Mesodermal cell (in vitro differentiated cells): Measurements from ENCODE around the gene TLCD2.
"Not testable (repeated sequence)": the region's sequence is repeated elsewhere in the genome, so short reads cannot be mapped to it uniquely, and the experiment has no call there.

Experiments
- H3K27ac ChIP-seq: 2 replicates; pipeline ENCODE4 v1.7.0; 2013; ENCODE audit warnings: mild to moderate bottlenecking, low read depth, low read length, moderate library complexity; ENCODE audit not compliant: severe bottlenecking
- H3K36me3 ChIP-seq: 2 replicates; pipeline ENCODE4 v1.7.1; 2013; ENCODE audit warnings: mild to moderate bottlenecking, low read length, moderate library complexity; ENCODE audit not compliant: control insufficient read depth, insufficient read depth
- H3K4me1 ChIP-seq: one replicate; pipeline ENCODE4 v1.7.1; 2013; ENCODE audit warnings: mild to moderate bottlenecking, low read length; ENCODE audit not compliant: insufficient read depth, control insufficient read depth, poor library complexity, severe bottlenecking
- H3K4me3 ChIP-seq: 2 replicates; pipeline ENCODE4 v1.7.0; 2013; ENCODE audit warnings: low read length, control low read depth, mild to moderate bottlenecking; ENCODE audit not compliant: insufficient read depth, poor library complexity, severe bottlenecking; ENCODE audit errors: extremely low read depth
- H3K9me3 ChIP-seq: 2 replicates; pipeline ENCODE4 v1.7.1; 2013; ENCODE audit warnings: mild to moderate bottlenecking, low read length, moderate library complexity; ENCODE audit not compliant: control insufficient read depth
- WGBS, 2 experiments: methylation state at CpG; one replicate each; pipeline ENCODE4 v1.1.5; 2013; ENCODE audit warnings: missing lambda C conversion rate in 2 of 2; ENCODE audit not compliant: insufficient coverage in 2 of 2; 5-methylcytosine and 5-hydroxymethylcytosine counted together

TLCD2 gene

DNA sequence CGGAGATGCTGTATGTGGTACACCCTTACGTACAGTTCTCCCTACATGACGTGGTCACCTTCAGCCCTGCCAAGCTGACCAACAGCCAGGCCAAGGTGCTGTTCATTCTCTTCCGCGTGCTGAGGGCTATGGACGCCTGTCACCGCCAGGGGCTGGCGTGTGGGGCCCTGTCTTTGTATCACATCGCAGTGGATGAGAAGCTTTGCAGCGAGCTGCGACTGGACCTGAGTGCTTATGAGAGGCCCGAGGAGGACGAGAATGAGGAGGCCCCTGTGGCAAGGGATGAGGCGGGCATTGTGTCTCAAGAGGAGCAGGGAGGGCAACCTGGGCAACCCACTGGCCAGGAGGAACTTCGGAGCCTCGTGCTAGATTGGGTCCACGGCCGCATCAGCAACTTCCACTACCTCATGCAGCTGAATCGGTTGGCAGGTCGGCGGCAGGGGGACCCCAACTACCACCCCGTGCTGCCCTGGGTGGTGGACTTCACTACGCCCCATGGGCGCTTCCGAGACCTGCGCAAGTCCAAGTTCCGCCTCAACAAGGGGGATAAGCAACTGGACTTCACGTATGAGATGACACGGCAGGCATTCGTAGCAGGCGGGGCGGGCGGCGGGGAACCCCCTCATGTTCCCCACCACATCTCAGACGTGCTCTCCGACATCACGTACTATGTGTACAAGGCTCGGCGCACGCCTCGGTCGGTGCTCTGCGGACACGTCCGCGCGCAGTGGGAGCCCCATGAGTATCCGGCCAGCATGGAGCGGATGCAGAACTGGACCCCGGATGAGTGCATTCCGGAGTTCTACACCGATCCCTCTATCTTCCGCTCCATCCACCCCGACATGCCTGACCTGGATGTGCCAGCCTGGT, 15.7 kb upstream of the TLCD2 start:
- no peak overlapping the region for H3K27ac ChIP-seq
- H3K4me3 ChIP-seq: no peak overlapping the region
- peaks cover 10% of the 10 kb centered on the region for H3K4me1 ChIP-seq
- no peaks in the 10 kb centered on the region for H3K9me3 ChIP-seq
- 96 to 97% methylated on average over 49 to 54 of the region's 54 CpGs for WGBS, 2 experiments
- peaks cover 9% of the 10 kb centered on the region for H3K36me3 ChIP-seq

DNA sequence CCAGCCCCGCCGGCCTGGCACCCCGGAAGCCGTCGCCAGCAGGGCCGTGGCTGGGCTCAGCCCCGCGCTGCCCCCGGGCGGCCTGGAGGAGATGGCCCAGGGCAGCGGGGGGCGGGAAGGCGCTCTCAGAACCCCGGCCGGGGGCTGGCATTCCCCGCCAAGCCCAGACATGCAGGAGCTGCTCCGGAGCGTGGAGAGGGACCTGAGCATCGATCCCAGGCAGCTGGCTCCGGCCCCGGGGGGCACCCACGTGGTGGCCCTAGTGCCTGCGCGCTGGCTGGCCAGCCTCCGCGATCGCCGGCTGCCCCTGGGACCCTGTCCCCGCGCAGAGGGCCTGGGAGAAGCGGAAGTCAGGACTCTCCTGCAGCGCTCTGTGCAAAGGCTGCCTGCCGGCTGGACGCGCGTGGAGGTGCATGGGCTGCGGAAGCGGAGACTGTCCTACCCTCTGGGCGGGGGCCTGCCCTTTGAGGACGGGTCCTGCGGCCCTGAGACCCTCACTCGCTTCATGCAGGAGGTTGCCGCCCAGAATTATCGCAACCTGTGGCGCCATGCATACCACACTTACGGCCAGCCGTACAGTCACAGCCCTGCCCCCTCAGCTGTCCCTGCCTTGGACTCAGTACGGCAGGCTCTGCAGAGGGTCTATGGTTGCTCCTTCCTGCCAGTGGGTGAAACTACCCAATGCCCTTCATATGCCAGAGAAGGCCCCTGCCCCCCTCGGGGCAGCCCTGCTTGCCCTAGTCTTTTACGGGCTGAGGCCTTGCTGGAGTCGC, 14.9 kb upstream of the TLCD2 start:
- Histone ChIP-seq H3K36me3 (peaks cover 9% of the 10 kb centered on the region), H3K4me1 (peaks cover 10% of the 10 kb centered on the region), H3K27ac (peak overlapping the region; percentile 67), H3K4me3 (peak overlapping the region; percentile 44), H3K9me3 (no peaks in the 10 kb centered on the region)
- WGBS, 2 experiments: 33 to 35% methylated on average over 41 to 50 of the region's 51 CpGs

DNA sequence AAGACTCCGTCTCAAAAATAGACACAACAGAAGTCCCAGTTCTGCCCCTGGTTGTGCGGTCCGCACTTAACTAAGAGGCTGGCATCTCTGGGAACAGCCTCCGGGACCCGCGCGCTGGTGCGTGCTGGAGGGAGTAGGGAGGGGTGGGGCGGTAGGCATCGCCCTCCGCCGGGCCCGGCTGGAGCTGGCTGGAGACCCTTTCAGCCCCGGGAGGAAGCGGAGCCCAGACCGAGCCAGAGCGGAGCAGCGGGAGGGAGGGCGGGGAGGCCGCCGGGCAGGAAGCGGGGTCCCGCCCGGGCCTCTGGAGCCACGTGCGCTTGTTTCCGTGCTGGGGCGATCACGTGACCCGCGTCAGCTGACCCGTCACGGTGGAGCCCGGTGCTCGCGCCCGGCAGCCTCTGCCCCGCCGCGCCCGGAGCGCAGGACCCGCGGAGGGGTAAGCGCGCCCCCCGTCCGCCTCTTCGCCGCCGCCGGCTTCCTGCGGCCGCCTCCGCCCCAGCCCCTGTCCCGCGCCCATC, 14.2 kb upstream of the TLCD2 start, which contains the start of gene WDR81:
Gene WDR81 (plus strand): TSS at position 354 of the 518 bp plus-strand sequence. CDS start 256 bp downstream, outside the sequence.
- H3K27ac ChIP-seq: peak within 1 kb of the TSS; percentile 78
- peak within 1 kb of the TSS; percentile 44 for H3K4me3 ChIP-seq
- WGBS, 2 experiments: 0 to 2% methylated on average over 44 to 46 of the region's 57 CpGs
- peaks cover 10% of the 10 kb centered on the region for H3K4me1 ChIP-seq
- H3K9me3 ChIP-seq: no peaks in the 10 kb centered on the region
- H3K36me3 ChIP-seq: peaks cover 9% of the 10 kb centered on the region

DNA sequence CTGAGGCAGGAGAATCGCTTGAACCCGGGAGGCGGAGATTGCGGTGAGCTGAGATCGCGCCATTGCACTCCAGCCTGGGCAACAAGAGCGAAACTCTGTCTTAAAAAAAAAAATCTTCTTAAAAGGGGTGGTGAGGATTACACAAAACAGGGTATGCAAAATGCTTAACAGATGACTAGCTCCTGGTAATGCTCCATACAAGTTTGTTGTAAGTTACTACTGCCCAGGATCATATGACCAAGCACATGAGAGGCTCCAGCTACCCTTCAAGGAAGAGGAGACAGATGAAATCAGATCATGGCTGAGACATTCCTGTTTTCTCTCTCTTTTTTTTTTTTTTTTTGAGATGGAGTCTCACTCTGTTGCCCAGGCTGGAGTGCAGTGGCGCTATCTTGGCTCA, 11.8 kb upstream of the TLCD2 start:
- H3K4me1 ChIP-seq: peaks cover 16% of the 10 kb centered on the region
- 96 to 98% methylated on average over 7 of the region's 8 CpGs for WGBS, 2 experiments
- not testable (repeated sequence) for H3K4me3 ChIP-seq, H3K27ac ChIP-seq, H3K9me3 ChIP-seq, H3K36me3 ChIP-seq

DNA sequence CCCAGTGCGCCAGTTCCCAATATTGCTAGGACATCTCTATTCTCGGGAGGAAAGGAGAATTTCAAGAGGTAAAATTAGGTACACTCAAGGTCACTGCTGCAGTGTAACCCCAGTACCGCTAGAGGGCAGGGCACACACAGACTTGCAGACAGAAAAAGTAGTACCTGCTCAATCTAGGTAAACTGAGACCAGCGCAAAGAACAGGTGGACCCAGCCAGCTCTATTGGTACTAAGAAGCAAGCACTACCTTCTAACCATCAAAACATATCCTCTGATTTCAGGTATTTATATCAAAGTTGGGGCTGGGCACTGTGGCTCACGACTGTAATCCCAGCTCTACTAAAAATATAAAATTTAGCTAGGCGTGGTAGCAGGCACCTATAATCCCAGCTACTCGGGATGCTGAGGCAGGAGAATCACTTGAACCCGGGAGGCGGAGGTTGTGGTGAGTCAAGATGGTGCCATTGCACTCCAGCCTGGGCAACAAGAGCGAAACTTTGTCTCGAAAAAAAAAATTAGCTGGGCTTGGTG, 10.7 kb upstream of the TLCD2 start:
- no peak overlapping the region for H3K27ac ChIP-seq
- H3K36me3 ChIP-seq: no peaks in the 10 kb centered on the region
- no peaks in the 10 kb centered on the region for H3K9me3 ChIP-seq
- H3K4me3 ChIP-seq: no peak overlapping the region
- whole genome bisulfite sequencing, 2 experiments: 49 to 57% methylated on average over 10 to 11 of the region's 11 CpGs
- peaks cover 16% of the 10 kb centered on the region for H3K4me1 ChIP-seq

DNA sequence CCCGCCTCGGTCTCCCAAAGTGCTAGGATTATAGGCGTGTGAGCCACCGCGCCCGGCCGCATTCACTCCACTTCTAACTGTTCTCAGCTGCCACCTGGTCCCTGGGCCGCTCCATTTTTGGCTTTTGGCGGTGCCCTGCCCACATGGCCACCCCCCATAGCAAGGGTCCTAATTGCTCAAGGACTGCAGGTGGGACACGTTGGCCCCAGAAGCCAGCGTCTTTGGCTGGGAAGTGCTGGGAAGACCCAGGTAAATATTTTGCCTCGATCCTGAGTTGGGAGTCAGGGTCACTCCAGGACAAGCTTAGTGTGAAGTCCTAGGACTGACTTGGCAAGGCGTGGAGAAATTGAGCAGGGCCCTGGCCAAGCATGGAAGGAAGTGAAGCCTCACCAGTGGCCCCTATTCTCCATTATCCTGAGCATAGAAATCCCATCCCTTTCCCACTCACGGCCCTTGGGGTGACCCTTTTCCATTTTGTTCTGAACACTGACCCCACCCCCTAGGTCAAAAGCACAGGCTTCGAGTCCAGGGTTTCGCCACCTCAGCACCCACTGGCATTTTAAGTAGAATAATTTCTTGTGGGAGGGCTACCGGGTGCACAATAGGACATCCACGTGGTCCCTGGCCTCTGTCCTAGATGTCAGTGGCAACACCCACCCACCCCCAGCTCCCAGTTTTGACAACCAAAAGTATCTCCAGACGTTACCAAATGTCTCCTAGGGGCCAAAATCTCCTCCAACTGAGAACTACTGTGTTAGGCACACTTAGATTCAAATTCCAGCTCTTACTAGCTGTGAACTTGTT, 8.4 kb upstream of the TLCD2 start:
- no peaks in the 10 kb centered on the region for H3K9me3 ChIP-seq
- H3K4me3 ChIP-seq: no peak overlapping the region
- H3K36me3 ChIP-seq: peaks cover 9% of the 10 kb centered on the region
- H3K4me1 ChIP-seq: peaks cover 18% of the 10 kb centered on the region
- peak overlapping the region; percentile 100 for H3K27ac ChIP-seq
- 94 to 96% methylated on average over 8 to 15 of the region's 19 CpGs for WGBS, 2 experiments

DNA sequence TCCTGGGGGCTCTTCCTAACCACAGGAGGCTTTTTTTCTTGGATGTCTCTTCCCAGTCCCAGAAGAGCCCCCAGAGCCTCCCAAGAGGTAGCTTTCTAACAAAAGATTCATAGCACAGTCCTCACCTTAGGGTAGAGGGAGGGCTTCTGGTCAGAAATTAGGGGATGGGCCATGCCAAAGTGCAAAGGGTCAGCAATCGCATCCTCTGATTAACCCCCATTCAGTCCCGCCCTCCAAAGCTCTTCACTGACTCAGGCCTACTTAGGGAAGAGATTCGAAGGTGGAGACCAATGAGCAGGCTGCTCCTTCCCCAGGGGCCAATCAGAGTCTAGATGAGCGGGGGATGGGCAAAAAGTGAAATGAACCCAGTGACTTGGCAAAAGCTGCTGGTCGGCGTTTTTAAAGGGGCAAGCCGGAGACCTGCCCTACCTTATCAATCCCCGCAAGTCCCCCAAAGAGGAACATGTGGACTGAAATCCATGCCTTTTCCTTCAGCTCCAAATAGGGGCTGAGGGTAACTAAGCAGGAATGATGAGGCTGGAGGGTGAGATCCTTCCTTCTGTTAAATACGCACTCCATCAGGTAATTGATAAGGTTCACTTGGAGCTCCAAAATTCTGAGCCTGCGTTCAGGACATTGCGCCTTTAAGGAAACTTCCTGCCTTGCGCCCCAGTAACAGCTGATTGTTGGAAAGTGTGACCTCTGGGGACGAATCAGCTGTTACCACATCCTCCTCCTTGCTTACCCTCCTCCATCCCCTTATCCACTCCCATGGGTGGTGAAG, 6.9 kb upstream of the TLCD2 start:
- 0% methylated on average over 5 to 7 of the region's 13 CpGs for WGBS, 2 experiments
- H3K4me1 ChIP-seq: peaks cover 27% of the 10 kb centered on the region
- peaks cover 24% of the 10 kb centered on the region for H3K36me3 ChIP-seq
- H3K4me3 ChIP-seq: peak overlapping the region; percentile 99
- no peaks in the 10 kb centered on the region for H3K9me3 ChIP-seq
- peak overlapping the region; percentile 100 for H3K27ac ChIP-seq

DNA sequence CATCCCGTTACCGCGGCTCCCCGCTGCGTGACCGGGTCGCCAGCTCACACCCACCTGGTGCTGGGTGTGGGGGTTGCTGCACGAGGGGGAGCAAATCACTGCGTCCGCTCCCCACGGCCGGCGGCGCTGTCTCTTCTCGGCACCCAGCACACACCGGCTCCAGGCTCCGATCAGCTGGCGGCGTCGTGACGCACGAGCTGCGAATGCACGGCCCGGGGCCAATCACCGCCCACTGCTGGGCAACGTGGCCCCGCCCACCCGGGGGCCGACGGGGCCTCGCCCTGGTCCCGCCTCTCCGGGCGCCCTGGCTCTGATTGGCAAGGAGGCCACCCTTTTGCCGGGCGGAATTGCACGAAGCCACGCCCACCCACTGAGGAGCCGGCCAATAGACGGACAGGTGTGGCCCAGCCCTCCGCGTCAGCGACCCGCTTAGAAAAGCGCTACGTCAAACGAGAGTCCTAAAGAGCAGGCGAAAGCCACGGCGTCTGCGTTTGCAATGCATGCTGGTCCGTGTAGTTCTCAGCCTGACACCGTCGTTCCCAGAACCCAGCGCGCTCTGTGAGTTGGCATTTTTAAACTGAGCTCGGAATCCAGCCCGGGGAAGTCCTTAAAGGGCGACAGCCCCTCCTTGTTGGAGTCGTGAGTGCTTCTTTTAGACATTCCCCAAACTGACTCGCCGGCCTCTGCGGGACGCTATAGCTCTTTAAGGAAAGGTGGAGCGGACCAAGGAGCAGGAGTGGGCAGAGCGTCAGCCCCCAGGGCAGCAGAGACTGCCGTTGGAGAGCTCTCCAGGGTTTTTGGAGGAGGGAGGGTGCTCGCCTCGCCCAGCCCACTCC, 6.1 kb upstream of the TLCD2 start:
- WGBS, 2 experiments: 0 to 1% methylated on average over 57 to 59 of the region's 70 CpGs
- H3K4me1 ChIP-seq: peaks cover 32% of the 10 kb centered on the region

DNA sequence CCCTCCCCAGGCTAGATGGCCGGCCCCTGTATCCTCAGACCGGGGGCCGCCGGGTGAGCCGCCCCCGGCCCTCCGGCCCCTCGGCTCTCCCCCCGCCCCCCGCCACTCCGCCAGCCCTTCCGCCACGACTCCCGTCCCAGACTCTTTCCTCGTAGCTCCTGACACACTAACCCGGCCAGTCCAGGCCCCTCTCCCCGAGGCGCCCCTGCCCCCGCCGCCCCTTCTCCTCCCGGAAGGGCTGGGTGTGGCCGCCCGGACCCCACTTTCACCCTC, 5.6 kb upstream of the TLCD2 start:
- 0 to 3% methylated on average over 4 to 5 of the region's 23 CpGs for WGBS, 2 experiments
- H3K4me3 ChIP-seq: peak overlapping the region; percentile 99
- peaks cover 36% of the 10 kb centered on the region for H3K4me1 ChIP-seq
- no peaks in the 10 kb centered on the region for H3K9me3 ChIP-seq
- peaks cover 36% of the 10 kb centered on the region for H3K36me3 ChIP-seq
- peak overlapping the region; percentile 97 for H3K27ac ChIP-seq

More for the DNA sequence above, 6.1 kb upstream of the TLCD2 start:
- H3K36me3 ChIP-seq: peaks cover 30% of the 10 kb centered on the region
- no peaks in the 10 kb centered on the region for H3K9me3 ChIP-seq
- peak overlapping the region; percentile 100 for H3K27ac ChIP-seq
- H3K4me3 ChIP-seq: peak overlapping the region; percentile 99
